CD14-positive monocyte (primary cell): ENCODE measurements around the gene RAB24. TPM values are rescaled to one million over a fixed set of nuclear protein-coding genes. Genes with fewer than 3 reads are reported as not detected.

ENCODE experiments used
- DNase-seq, 3 donors: peaks; one replicate each; pipeline ENCODE4 v3.0.0-alpha.2; 2011 to 2022
- H2AFZ ChIP-seq: 2 replicates; pipeline ENCODE4 v1.6.0; 2012; ENCODE audit warnings: mild to moderate bottlenecking, low read depth, low read length, inconsistent platforms; ENCODE audit not compliant: insufficient read depth, poor library complexity, severe bottlenecking
- H3K27ac ChIP-seq, 2 donors: 1 replicate in 1 of 2; 2 replicates in 1 of 2; pipeline ENCODE4 v1.5.1; 2012 to 2013; ENCODE audit warnings: low read length in 2 of 2, control low read depth in 1 of 2, inconsistent platforms in 1 of 2, low read depth in 1 of 2, mild to moderate bottlenecking in 1 of 2
- H3K27me3 ChIP-seq, 2 donors: one replicate each; pipeline versions ENCODE4 v1.6.0 to v1.6.1; 2011 to 2013; ENCODE audit warnings: low read length in 2 of 2; ENCODE audit not compliant: control insufficient read depth in 2 of 2, insufficient read depth in 2 of 2
- H3K36me3 ChIP-seq, 2 donors: replicated peaks in 1 of 2; 1 replicate in 1 of 2; 2 replicates in 1 of 2; pipeline versions ENCODE4 v1.5.1 to v1.6.1; 2012 to 2013; ENCODE audit warnings: low read length in 2 of 2, control low read depth in 1 of 2, inconsistent platforms in 1 of 2, mild to moderate bottlenecking in 1 of 2; ENCODE audit not compliant: insufficient read depth in 2 of 2, control insufficient read depth in 1 of 2
- H3K4me1 ChIP-seq, 2 donors: 1 replicate in 1 of 2; 2 replicates in 1 of 2; pipeline versions ENCODE4 v1.5.1 to v1.6.1; 2012 to 2013; ENCODE audit warnings: low read length in 2 of 2, control low read depth in 1 of 2, inconsistent platforms in 1 of 2, mild to moderate bottlenecking in 1 of 2, moderate library complexity in 1 of 2; ENCODE audit not compliant: insufficient read depth in 2 of 2, control insufficient read depth in 1 of 2
- H3K4me2 ChIP-seq: replicated peaks from 2 replicates; pipeline ENCODE3; 2012; ENCODE audit warnings: low read length, moderate library complexity, mild to moderate bottlenecking; ENCODE audit not compliant: poor library complexity, severe bottlenecking; ENCODE audit errors: extremely low read depth
- H3K4me3 ChIP-seq, 3 experiments: fragments of 200-600 bp in 1 of 3; sonication (generic) in 1 of 3; replicated peaks in 1 of 3; 1 replicate in 2 of 3; 2 replicates in 1 of 3; pipeline ENCODE4 v1.5.1; 2011 to 2013; ENCODE audit warnings: low read length in 3 of 3, mild to moderate bottlenecking in 3 of 3, control low read depth in 2 of 3, low read depth in 2 of 3, inconsistent platforms in 1 of 3, moderate library complexity in 1 of 3
- H3K79me2 ChIP-seq: 2 replicates; pipeline ENCODE4 v1.6.0; 2012; ENCODE audit warnings: mild to moderate bottlenecking, control low read depth, inconsistent platforms, low read length, moderate library complexity; ENCODE audit not compliant: insufficient read depth
- H3K9ac ChIP-seq: 2 replicates; pipeline ENCODE4 v1.6.0; 2017; ENCODE audit warnings: low read length, mild to moderate bottlenecking; ENCODE audit not compliant: insufficient read depth, poor library complexity, severe bottlenecking
- H3K9me3 ChIP-seq, 2 donors: replicated peaks in 1 of 2; 1 replicate in 1 of 2; 2 replicates in 1 of 2; pipeline versions ENCODE4 v1.5.1 to v1.6.1; 2012 to 2013; ENCODE audit warnings: low read length in 2 of 2, control low read depth in 1 of 2; ENCODE audit not compliant: control insufficient read depth in 1 of 2, insufficient read depth in 1 of 2
- H4K20me1 ChIP-seq: 2 replicates; pipeline ENCODE4 v1.6.0; 2012; ENCODE audit warnings: mild to moderate bottlenecking, low read length, control low read depth, moderate library complexity; ENCODE audit not compliant: insufficient read depth
- H3K27ac Mint-ChIP-seq, 7 donors: one replicate each; pipeline ENCODE4 v1.8.0; 2020; ENCODE audit warnings: mild to moderate bottlenecking in 7 of 7, mixed read lengths in 7 of 7, moderate library complexity in 6 of 7, inconsistent platforms in 2 of 7
- H3K27me3 Mint-ChIP-seq, 3 donors: one replicate each; pipeline ENCODE4 v1.8.0; 2021 to 2022; ENCODE audit warnings: low read depth in 3 of 3, mild to moderate bottlenecking in 3 of 3, mixed read lengths in 3 of 3, moderate library complexity in 3 of 3, inconsistent platforms in 1 of 3
- H3K36me3 Mint-ChIP-seq, 2 donors: one replicate each; pipeline ENCODE4 v1.8.0; 2020; ENCODE audit warnings: mixed read lengths in 2 of 2, inconsistent platforms in 1 of 2, mild to moderate bottlenecking in 1 of 2
- H3K4me1 Mint-ChIP-seq: one replicate; pipeline ENCODE4 v1.8.0; 2020; ENCODE audit warnings: mild to moderate bottlenecking, mixed read lengths
- H3K4me3 Mint-ChIP-seq, 2 donors: one replicate each; pipeline ENCODE4 v1.8.0; 2020; ENCODE audit warnings: mild to moderate bottlenecking in 2 of 2, mixed read lengths in 2 of 2, moderate library complexity in 1 of 2
- H3K9me3 Mint-ChIP-seq, 7 donors: one replicate each; pipeline ENCODE4 v1.8.0; 2020 to 2022; ENCODE audit warnings: mixed read lengths in 7 of 7, mild to moderate bottlenecking in 6 of 7, moderate library complexity in 6 of 7, inconsistent platforms in 2 of 7
- CTCF ChIP-seq: fragments of 200-600 bp; IDR thresholded peaks from one replicate; pipeline ENCODE4 v1.8.0; 2022; ENCODE audit warnings: antibody characterized with exemption, mild to moderate bottlenecking
- WGBS: methylation state at CpG from one replicate; pipeline ENCODE4 v1.1.5; 2013; ENCODE audit warnings: missing lambda C conversion rate; ENCODE audit not compliant: insufficient coverage; 5-methylcytosine and 5-hydroxymethylcytosine counted together
- intact Hi-C, 2 donors: fragments of 100-400 bp; cut with micrococcal nuclease; formaldehyde crosslinking; loops; one replicate each; pipeline versions ENCODE4 v1.15.0 to v1.15.1; 2023
- polyA plus RNA-seq, 3 donors: library from polyadenylated mRNA; depleted of rRNA in 1 of 3; unstranded in 2 of 3; stranded (reverse) in 1 of 3; fragments of 300-500 nt in 2 of 3; fragments of >200 nt in 1 of 3; fragmentation: Illumina TruSeq in 2 of 3; gene quantifications; 1 replicate in 2 of 3; 2 replicates in 1 of 3; pipeline ENCODE4 v1.2.3, GENCODE V29; 2012 to 2021

The RAB24 gene
- polyA plus RNA-seq, 3 donors, result 74.3 to 465 (median 94.4) TPM

DNA sequence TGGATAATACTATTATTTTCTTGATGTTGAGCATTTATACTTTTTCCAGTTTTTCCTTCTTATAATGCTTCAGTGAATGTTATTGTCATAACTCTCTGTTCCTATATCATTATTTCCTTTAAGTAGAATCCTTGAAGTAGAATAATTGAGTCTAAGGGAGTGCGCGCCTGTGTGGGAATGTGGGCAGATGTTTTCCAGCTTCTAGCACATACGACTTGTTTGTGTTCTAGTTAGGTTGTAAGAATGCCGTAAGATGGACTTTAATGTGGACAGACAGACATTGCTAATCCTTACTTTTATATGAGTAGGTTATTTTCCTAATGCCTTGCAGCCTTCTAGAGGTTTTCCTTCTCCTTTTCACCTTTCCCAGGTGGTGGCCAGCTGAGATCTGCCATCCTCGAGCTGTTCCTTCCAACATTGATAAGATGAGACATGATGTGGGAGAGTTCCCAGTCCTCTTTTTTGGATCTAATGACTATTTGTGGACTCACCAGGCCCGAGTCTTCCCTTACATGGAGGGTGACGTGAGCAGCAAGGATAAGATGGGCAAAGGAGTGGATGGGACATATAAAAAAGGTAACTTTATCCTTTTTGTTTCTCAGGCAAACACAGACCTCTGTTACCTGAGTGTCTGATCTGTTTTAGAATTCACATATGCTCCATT, 34.2 kb downstream of the RAB24 start:
- peak overlapping the region in 1 of 7 donors; percentile 39 for H3K27ac Mint-ChIP-seq
- H3K4me2 ChIP-seq, result no peak overlapping the region

GRCh38 chr5:177265395-177265794, 38.1 kb downstream of the RAB24 start:
- WGBS, result 95% methylated on average over 13 of the region's 16 CpGs
- no peak for DNase-seq
- Mint-ChIP-seq H3K9me3 (no peaks in the 10 kb centered on the region), H3K27ac (peak overlapping the region in 1 of 7 donors; percentile 21), H3K4me3 (no peak overlapping the region), H3K4me1 (no peaks in the 10 kb centered on the region), H3K36me3 (peaks cover 77 to 88% of the 10 kb centered on the region in 2 donors), H3K27me3 (peaks cover 0 to 1% (median 0%) of the 10 kb centered on the region in 3 donors)
- Histone ChIP-seq H3K4me2 (no peak overlapping the region), H3K27me3 (no peaks in the 10 kb centered on the region), H3K79me2 (no peaks in the 10 kb centered on the region), H4K20me1 (peaks cover 7% of the 10 kb centered on the region), H3K4me1 (no peaks in the 10 kb centered on the region), H3K9ac (no peak overlapping the region), H3K9me3 (no peaks in the 10 kb centered on the region), H3K27ac (no peak overlapping the region), H3K4me3 (no peak overlapping the region), H3K36me3 (peaks cover 86 to 99% of the 10 kb centered on the region in 2 donors), H2AFZ (no peak overlapping the region)
- intact Hi-C loops, result no loop called here
- TF ChIP-seq CTCF, result no peak

More for the DNA sequence above, 34.2 kb downstream of the RAB24 start:
- DNase-seq, result no peak
- Histone ChIP-seq H3K79me2 (no peaks in the 10 kb centered on the region), H3K36me3 (peaks cover 82 to 100% of the 10 kb centered on the region in 2 donors), H3K4me3 (no peak overlapping the region), H3K27me3 (no peaks in the 10 kb centered on the region), H3K4me1 (no peaks in the 10 kb centered on the region), H3K9ac (no peak overlapping the region), H3K27ac (no peak overlapping the region), H3K9me3 (no peaks in the 10 kb centered on the region), H2AFZ (no peak overlapping the region), H4K20me1 (peaks cover 10% of the 10 kb centered on the region)
- Mint-ChIP-seq H3K27me3 (peaks cover 0 to 2% (median 1%) of the 10 kb centered on the region in 3 donors), H3K36me3 (peaks cover 84 to 95% of the 10 kb centered on the region in 2 donors), H3K4me1 (no peaks in the 10 kb centered on the region), H3K9me3 (no peaks in the 10 kb centered on the region), H3K4me3 (no peak overlapping the region)
- WGBS, result no CpG with 5 or more reads among the region's 7 CpGs
- no peak for TF ChIP-seq CTCF
- intact Hi-C loops, result no loop called here
